RPMI7951 (cell line): ENCODE data around the gene NIT1. TPM values are rescaled to one million over a fixed set of nuclear protein-coding genes. Genes with fewer than 3 reads are reported as not detected.

ENCODE experiments used
- DNase-seq: peaks from one replicate; pipeline ENCODE4 v3.0.0-alpha.2; 2012; ENCODE audit warnings: low read depth
- total RNA-seq: library from RNA; depleted of rRNA; stranded (reverse); fragments of >200 nt; shearing (Covaris generic); gene quantifications from 2 replicates; pipeline ENCODE4 v1.2.3, GENCODE V29; 2014

The NIT1 gene
- total RNA-seq, 1 experiment from 2014 or later, result 27.0 TPM

GRCh38 chr1:161084597-161084988, 33.3 kb upstream of the NIT1 start:
- DNase-seq, result no peak

DNA sequence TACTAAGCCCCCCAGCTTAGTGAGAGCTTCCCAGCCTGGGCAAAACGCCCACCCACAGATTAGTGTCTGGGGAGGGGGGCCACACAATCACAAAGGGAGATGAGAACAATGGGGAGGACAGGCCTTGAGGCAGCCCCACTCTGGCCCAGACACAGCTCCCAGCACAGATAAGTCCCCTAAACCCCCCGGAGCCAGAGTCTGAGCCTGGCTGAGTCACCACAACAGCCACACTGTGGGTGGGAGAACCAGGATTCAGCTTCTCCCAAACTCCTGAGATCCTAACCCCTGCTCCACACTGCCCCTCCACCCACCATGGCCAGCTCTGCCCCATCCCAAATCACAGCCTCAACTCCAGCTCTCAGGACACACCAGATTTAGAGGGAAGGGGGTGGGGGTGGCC, 32.7 kb upstream of the NIT1 start:
- peak; percentile 63 for DNase-seq

DNA sequence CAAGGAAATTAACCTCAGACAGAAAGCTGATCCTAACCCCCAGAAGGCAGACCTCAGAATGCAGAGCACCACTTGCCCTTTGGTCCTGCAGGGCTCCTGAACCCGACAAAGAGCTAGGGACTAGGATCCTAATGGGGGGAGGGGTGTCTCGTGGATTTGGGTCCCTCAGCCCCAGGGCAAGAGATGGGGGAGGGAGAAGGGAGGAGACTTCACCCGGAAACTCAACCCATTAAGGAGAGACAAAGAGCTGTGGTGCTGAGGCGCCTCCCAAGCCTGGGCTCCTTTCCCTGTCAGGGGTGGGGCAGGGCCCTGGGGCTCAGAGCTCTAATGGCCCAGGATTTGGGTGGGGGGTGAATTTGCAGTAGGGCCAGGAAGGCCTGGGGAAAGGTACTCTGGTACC, 31.4 kb upstream of the NIT1 start:
- no peak for DNase-seq

- DNase-seq, result no peak
Observed at GRCh38 chr1:161088587-161089110, 29.3 kb upstream of the NIT1 start.

- no peak for DNase-seq
Observed at GRCh38 chr1:161089251-161089924, 28.5 kb upstream of the NIT1 start, which contains the start of gene NECTIN4. Gene NECTIN4 (minus strand): TSS chr1:161089558. CDS start chr1:161089296, 262 bp downstream.

GRCh38 chr1:161089938-161090337, 28.0 kb upstream of the NIT1 start:
- no peak for DNase-seq

DNA sequence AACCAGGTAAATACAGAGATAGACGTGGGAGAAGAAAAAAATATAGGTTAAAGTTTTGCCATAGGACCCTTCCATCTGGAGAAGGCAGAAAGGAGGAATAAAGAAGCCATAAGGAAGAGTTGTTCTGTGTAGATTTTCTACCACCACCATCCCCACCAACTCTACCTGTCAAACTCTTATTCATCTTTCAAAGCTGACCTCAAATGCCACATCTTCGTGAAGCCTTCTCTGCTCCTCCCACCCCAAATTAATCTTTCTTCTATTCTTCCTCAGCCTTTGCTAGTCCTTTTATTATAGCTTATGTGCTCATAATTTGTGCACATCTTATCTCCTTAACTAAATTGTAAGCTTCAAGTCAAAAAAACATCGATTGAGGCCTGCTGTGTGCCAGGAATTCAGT, 27.3 kb upstream of the NIT1 start:
- no peak for DNase-seq

GRCh38 chr1:161091093-161091492, 26.8 kb upstream of the NIT1 start:
- no peak for DNase-seq

DNA sequence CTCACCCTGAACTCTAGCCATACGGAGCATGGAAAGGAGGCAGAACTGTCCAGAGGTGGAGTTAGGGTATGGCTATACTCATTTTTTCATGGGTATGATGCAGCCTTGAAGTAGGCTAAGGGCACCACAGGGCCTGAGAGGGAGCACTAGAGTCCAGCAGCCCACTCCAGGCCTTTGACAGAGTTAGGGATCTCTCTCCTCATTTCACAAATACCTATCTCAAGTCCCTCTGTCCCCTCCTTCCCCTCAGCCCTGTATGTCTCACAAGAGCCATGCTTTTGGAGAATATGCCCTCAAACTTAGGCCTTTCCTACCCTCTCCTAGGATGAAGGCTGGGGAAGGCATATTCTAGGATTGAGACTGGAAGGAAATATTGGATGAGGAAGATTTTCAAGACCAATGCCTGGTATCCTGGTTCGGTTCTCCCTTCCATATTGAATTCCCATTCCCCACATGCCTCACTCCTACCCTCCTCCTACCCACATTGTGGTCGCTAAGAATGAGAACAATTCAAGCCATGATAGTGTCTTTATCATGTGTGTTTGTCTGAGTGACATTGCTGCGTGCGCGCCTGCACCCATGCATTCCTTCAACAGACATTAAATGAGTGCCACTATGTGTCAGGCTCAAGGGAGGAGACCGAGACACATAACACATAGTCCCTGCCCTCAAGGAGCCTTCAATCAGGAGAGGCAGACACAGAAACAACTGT, 26.0 kb upstream of the NIT1 start:
- DNase-seq, result no peak

GRCh38 chr1:161092621-161093028, 25.3 kb upstream of the NIT1 start:
- peak; percentile 40 for DNase-seq

- no peak for DNase-seq
Observed at GRCh38 chr1:161094481-161094880, 23.4 kb upstream of the NIT1 start.

- no peak for DNase-seq
Observed at GRCh38 chr1:161095230-161095629, 22.7 kb upstream of the NIT1 start.

DNA sequence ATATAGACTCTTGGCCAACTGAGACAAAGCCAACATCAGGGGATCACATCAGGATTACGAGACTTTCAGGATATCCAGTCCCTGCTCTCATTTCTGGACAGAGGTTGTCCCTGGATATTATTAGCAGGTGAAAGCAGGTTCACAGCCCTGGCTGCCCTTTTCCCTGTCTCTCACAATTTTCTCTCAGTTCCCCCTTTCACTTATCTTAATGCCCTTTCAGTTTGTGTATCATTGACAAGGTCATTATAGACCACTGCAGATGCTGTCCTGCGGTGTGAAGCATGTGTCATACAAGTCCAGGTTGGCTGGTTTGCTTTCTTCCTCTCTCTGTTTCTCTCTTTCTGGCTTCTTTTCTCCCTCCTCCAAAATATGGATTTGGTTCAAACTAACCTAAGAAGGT, 21.9 kb upstream of the NIT1 start:
- no peak for DNase-seq

GRCh38 chr1:161096530-161096929, 21.4 kb upstream of the NIT1 start:
- DNase-seq, result peak; percentile 53

DNA sequence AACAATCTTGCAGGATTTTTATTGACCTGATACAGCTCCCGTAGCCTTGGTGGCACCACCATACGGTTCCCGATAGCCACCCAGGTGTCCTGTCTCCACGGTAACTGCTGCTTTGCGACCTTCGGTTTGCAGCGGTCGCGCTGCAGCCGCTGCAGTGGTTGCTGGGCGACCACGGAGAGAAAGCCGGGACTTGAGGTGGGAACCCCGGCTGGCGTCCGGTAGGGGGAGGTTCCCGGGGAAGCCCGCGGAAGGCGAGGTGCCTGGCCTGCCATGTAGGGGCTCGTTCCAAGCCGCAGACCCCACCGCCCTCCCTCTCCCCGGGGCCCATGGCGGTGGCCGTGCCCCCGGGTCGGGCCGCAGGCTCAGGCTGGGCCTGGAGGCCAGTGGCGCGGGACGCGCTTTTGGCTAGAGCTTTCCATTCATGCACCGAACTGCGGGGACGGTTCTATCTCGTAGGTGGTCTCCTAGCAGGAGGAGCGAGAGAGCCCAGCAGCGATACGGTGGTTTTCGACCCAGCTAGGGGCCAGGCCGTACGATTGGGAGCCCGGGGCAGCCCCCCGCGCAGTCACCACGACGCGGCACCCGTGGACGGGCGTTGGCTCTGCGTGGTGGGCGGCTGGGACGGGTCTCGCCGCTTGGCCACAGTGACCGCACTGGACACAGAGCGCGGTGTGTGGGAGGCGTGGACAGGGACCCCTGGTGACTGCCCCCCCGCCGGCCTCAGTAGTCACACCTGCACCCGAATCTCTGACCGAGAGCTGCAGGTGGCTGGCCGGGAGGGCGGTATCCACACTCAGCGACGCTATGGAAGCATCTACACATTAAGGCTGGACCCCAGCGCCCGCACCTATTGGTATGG, 19.5 kb upstream of the NIT1 start, which contains the start of gene KLHDC9:
KLHDC9 (plus strand) TSS at position 152 of the 859 bp plus-strand sequence; CDS start at position 327, 175 bp downstream.
- DNase-seq, result no peak

GRCh38 chr1:161099090-161099802, 18.7 kb upstream of the NIT1 start:
- no peak for DNase-seq

DNA sequence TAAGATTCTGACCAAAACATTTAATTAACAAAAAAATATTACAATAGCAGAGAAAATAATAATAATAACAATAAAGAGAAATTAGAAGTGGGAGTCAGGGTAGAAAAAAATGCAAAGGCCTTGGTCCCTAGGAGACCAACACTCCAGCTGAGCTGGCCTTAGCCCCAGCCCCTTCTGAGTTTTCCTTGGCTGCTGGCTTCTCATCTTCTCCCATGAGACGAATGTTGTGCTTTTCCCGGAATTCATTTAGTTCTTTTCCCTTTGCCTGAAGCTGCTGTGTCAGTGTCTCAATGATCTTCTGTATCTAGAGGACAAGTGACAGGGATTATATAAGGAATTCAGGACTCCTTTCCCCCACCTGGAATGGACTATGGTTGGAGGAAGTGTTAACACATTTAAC, 17.3 kb upstream of the NIT1 start:
- DNase-seq, result no peak

GRCh38 chr1:161106431-161106830, 11.5 kb upstream of the NIT1 start:
- DNase-seq, result no peak

DNA sequence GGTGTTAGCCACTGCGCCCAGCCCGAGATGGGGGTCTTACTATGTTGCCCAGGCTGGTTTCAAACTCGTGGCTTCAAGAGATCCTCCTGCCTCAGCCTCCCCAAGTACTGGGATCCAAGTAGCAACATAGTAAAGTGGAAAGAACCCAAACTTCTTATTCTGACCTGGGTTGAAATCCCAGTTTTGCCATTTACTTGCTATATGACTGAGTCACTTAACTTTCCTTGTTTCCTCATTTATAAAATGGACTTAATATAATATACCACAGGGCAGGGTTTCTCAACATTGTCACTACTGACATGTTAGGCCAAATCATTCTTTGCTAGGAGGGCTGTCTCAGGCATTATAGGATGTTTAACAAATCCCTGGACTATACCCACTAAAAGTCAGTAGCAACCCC, 6.8 kb upstream of the NIT1 start:
- no peak for DNase-seq

GRCh38 chr1:161111527-161111926, 6.4 kb upstream of the NIT1 start:
- no peak for DNase-seq

GRCh38 chr1:161113915-161114314, 4.0 kb upstream of the NIT1 start:
- DNase-seq, result no peak
